ENCODE measurements around the gene ORC4. TPM values are rescaled to one million over a fixed set of nuclear protein-coding genes. Genes with fewer than 3 reads are reported as not detected.

ORC4 gene
- total and polyA plus RNA-seq, 5 experiments from 2014 or later = 40.9 to 66.9 (median 51.8) TPM

GRCh38 chr2:147977679-147978078, 42.9 kb downstream of the ORC4 start:
- Mint-ChIP-seq H3K4me3 (no peak overlapping the region), H3K36me3 (peaks cover 14 to 43% (median 40%) of the 10 kb centered on the region in 3 donors), H3K9me3 (peaks cover 0 to 11% (median 8%) of the 10 kb centered on the region in 9 donors), H3K4me1 (peaks cover 13 to 31% (median 28%) of the 10 kb centered on the region in 4 donors), H3K27ac (peak overlapping the region in 1 of 10 donors; percentile 12), H3K27me3 (no peaks in the 10 kb centered on the region)
- ATAC-seq (no peak), DNase-seq (no peak)
- POLR2A ChIA-PET = no interaction called here

- ATAC-seq (no peak), DNase-seq (no peak)
- POLR2A ChIA-PET = no interaction called here
- peaks cover 12 to 31% (median 22%) of the 10 kb centered on the region in 4 donors for H3K4me1 Mint-ChIP-seq
- H3K27me3 Mint-ChIP-seq = no peaks in the 10 kb centered on the region
- H3K36me3 Mint-ChIP-seq = peaks cover 15 to 53% (median 46%) of the 10 kb centered on the region in 3 donors
- H3K27ac Mint-ChIP-seq = peak overlapping the region in 2 of 10 donors; percentile 29 to 88
- peaks cover 0 to 11% (median 8%) of the 10 kb centered on the region in 9 donors for H3K9me3 Mint-ChIP-seq
- H3K4me3 Mint-ChIP-seq = no peak overlapping the region
These were observed 44.4 kb downstream of the ORC4 start for GRCh38 chr2:147976102-147976501.

- DNase-seq (no peak), ATAC-seq (no peak)
- Mint-ChIP-seq H3K4me3 (no peak overlapping the region), H3K9me3 (peaks cover 0 to 45% (median 27%) of the 10 kb centered on the region in 9 donors), H3K27me3 (no peaks in the 10 kb centered on the region), H3K36me3 (peaks cover 68 to 83% (median 69%) of the 10 kb centered on the region in 3 donors), H3K4me1 (peaks cover 0 to 19% (median 7%) of the 10 kb centered on the region in 4 donors), H3K27ac (no peak overlapping the region)
- POLR2A ChIA-PET = no interaction called here
These were observed 52.0 kb downstream of the ORC4 start for GRCh38 chr2:147968571-147968970.

- DNase-seq = no peak
- no peaks in the 10 kb centered on the region for H3K27me3 Mint-ChIP-seq
- H3K27ac Mint-ChIP-seq = no peak overlapping the region
- no peaks in the 10 kb centered on the region for H3K9me3 Mint-ChIP-seq
- POLR2A ChIA-PET = no interaction called here
- no peak for ATAC-seq
- H3K36me3 Mint-ChIP-seq = peaks cover 7 to 60% (median 23%) of the 10 kb centered on the region in 3 donors
- no peak overlapping the region for H3K4me3 Mint-ChIP-seq
- H3K4me1 Mint-ChIP-seq = peaks cover 0 to 3% (median 0%) of the 10 kb centered on the region in 4 donors
These were observed 68.4 kb downstream of the ORC4 start for GRCh38 chr2:147952118-147952517.

GRCh38 chr2:147945660-147946059, 74.9 kb downstream of the ORC4 start:
- POLR2A ChIA-PET = no interaction called here
- Mint-ChIP-seq H3K27ac (peak overlapping the region in 1 of 10 donors; percentile 36), H3K36me3 (peaks cover 0 to 75% (median 4%) of the 10 kb centered on the region in 3 donors), H3K4me1 (no peaks in the 10 kb centered on the region), H3K9me3 (no peaks in the 10 kb centered on the region), H3K4me3 (no peak overlapping the region), H3K27me3 (no peaks in the 10 kb centered on the region)
- ATAC-seq = no peak
- DNase-seq = no peak

- Mint-ChIP-seq H3K4me3 (no peak overlapping the region), H3K9me3 (no peaks in the 10 kb centered on the region), H3K36me3 (peaks cover 0 to 72% (median 13%) of the 10 kb centered on the region in 3 donors), H3K27ac (peak overlapping the region in 6 of 10 donors; percentile 2 to 60 (median 22)), H3K4me1 (peaks cover 0 to 2% (median 0%) of the 10 kb centered on the region in 4 donors), H3K27me3 (no peaks in the 10 kb centered on the region)
- ATAC-seq (no peak), DNase-seq (no peak)
- POLR2A ChIA-PET = no interaction called here
These were observed 81.2 kb downstream of the ORC4 start for GRCh38 chr2:147939313-147939712.

- no peaks in the 10 kb centered on the region for H3K9me3 Mint-ChIP-seq
- H3K36me3 Mint-ChIP-seq = peaks cover 4 to 69% (median 18%) of the 10 kb centered on the region in 3 donors
- H3K27me3 Mint-ChIP-seq = no peaks in the 10 kb centered on the region
- H3K27ac Mint-ChIP-seq = peak overlapping the region in 3 of 10 donors; percentile 4 to 36 (median 15)
- H3K4me1 Mint-ChIP-seq = peaks cover 0 to 2% (median 0%) of the 10 kb centered on the region in 4 donors
- peak in 3 of 10 donors; percentile 36 to 38 (median 37) for DNase-seq
- peak; percentile 37 to 38 for ATAC-seq
- H3K4me3 Mint-ChIP-seq = no peak overlapping the region
- POLR2A ChIA-PET = no interaction called here
These were observed 82.7 kb downstream of the ORC4 start for GRCh38 chr2:147937744-147938349.

GRCh38 chr2:147934881-147935620, 85.5 kb downstream of the ORC4 start:
- peaks cover 0 to 2% (median 0%) of the 10 kb centered on the region in 9 donors for H3K9me3 Mint-ChIP-seq

GRCh38 chr2:147933931-147934330, 86.6 kb downstream of the ORC4 start:
- Mint-ChIP-seq H3K4me1 (peaks cover 0 to 2% (median 0%) of the 10 kb centered on the region in 4 donors), H3K9me3 (peaks cover 0 to 2% (median 0%) of the 10 kb centered on the region in 9 donors), H3K27me3 (no peaks in the 10 kb centered on the region), H3K36me3 (peaks cover 4 to 62% (median 25%) of the 10 kb centered on the region in 3 donors), H3K27ac (no peak overlapping the region), H3K4me3 (no peak overlapping the region)
- DNase-seq = no peak
- POLR2A ChIA-PET = no interaction called here
- no peak for ATAC-seq

More at GRCh38 chr2:147934881-147935620, 85.5 kb downstream of the ORC4 start:
- POLR2A ChIA-PET = no interaction called here
- H3K27me3 Mint-ChIP-seq = no peaks in the 10 kb centered on the region
- H3K4me1 Mint-ChIP-seq = peaks cover 0 to 2% (median 0%) of the 10 kb centered on the region in 4 donors
- no peak for DNase-seq
- H3K27ac Mint-ChIP-seq = peak overlapping the region in 2 of 10 donors; percentile 53
- ATAC-seq = no peak
- H3K4me3 Mint-ChIP-seq = no peak overlapping the region
- peaks cover 4 to 59% (median 25%) of the 10 kb centered on the region in 3 donors for H3K36me3 Mint-ChIP-seq

- Mint-ChIP-seq H3K9me3 (peaks cover 0 to 2% (median 0%) of the 10 kb centered on the region in 9 donors), H3K27me3 (no peaks in the 10 kb centered on the region), H3K4me1 (peaks cover 3 to 25% (median 15%) of the 10 kb centered on the region in 4 donors), H3K36me3 (peaks cover 0 to 19% (median 3%) of the 10 kb centered on the region in 3 donors), H3K4me3 (no peak overlapping the region), H3K27ac (peak overlapping the region in 4 of 10 donors; percentile 2 to 33 (median 28))
- POLR2A ChIA-PET = no interaction called here
- ATAC-seq = no peak
- no peak for DNase-seq
These were observed 93.4 kb downstream of the ORC4 start for GRCh38 chr2:147927053-147927588.

- peaks cover 0 to 20% (median 0%) of the 10 kb centered on the region in 3 donors for H3K36me3 Mint-ChIP-seq
- POLR2A ChIA-PET = no interaction called here
- ATAC-seq (no peak), DNase-seq (peak in 1 of 10 donors; percentile 4)
- H3K4me1 Mint-ChIP-seq = peaks cover 3 to 25% (median 15%) of the 10 kb centered on the region in 4 donors
- H3K27ac Mint-ChIP-seq = peak overlapping the region in 7 of 10 donors; percentile 0 to 83 (median 61)
- no peak overlapping the region for H3K4me3 Mint-ChIP-seq
- H3K27me3 Mint-ChIP-seq = no peaks in the 10 kb centered on the region
- H3K9me3 Mint-ChIP-seq = peaks cover 0 to 1% (median 0%) of the 10 kb centered on the region in 9 donors
These were observed 94.7 kb downstream of the ORC4 start for GRCh38 chr2:147925886-147926285.

- POLR2A ChIA-PET = no interaction called here
- no peak overlapping the region for H3K4me3 Mint-ChIP-seq
- no peak for DNase-seq
- peaks cover 3 to 25% (median 15%) of the 10 kb centered on the region in 4 donors for H3K4me1 Mint-ChIP-seq
- ATAC-seq = no peak
- peaks cover 0 to 1% (median 0%) of the 10 kb centered on the region in 9 donors for H3K9me3 Mint-ChIP-seq
- H3K27me3 Mint-ChIP-seq = no peaks in the 10 kb centered on the region
- H3K36me3 Mint-ChIP-seq = peaks cover 0 to 25% (median 0%) of the 10 kb centered on the region in 3 donors
- peak overlapping the region in 1 of 10 donors; percentile 75 for H3K27ac Mint-ChIP-seq
These were observed 95.9 kb downstream of the ORC4 start for GRCh38 chr2:147924647-147925046.
